Astrocyte of the cerebellum (primary cell): ENCODE measurements around the gene SSBP3.

Experiments
- DNase-seq: peaks from one replicate; pipeline ENCODE4 v3.0.0-alpha.2; 2011; ENCODE audit warnings: low read depth
- H3K4me3 ChIP-seq: 2 replicates; pipeline ENCODE4 v1.5.1; 2011; ENCODE audit warnings: mild to moderate bottlenecking, low read depth, low read length, moderate library complexity
- in situ Hi-C: cut with HindIII; loops from 2 replicates; pipeline ENCODE4 v1.10.0; 2017; ENCODE audit warnings: low sequenced_read_pairs
- TF ChIP-seq, protein P1 (sequence below): IDR thresholded peaks from 2 replicates; pipeline ENCODE4 v1.5.1; 2012; ENCODE audit warnings: low read length, low read depth, moderate library complexity, mild to moderate bottlenecking; ENCODE audit errors: missing control alignments

SSBP3 gene

DNA sequence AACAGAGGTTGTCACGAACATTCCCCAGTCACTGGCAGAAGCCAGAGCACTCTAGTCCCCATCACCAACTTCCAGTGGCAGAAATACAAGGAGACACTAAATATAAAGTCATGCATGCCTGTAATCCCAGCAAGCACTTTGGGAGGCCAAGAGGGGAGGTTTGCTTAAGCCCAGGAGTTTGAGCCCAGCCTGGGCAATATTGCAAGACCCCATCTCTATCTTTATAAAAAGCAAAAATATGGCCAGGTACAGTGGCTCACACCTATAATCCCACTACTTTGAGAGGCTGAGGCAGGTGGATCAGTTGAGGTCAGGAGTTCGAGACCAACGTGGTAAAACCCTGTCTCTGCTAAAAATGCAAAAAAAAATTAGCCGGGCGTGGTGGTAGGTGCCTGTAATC is 212.7 kb downstream of the SSBP3 start:
- H3K4me3 ChIP-seq = no peak overlapping the region
- in situ Hi-C loops = no loop called here
- TF ChIP-seq, protein P1, sequence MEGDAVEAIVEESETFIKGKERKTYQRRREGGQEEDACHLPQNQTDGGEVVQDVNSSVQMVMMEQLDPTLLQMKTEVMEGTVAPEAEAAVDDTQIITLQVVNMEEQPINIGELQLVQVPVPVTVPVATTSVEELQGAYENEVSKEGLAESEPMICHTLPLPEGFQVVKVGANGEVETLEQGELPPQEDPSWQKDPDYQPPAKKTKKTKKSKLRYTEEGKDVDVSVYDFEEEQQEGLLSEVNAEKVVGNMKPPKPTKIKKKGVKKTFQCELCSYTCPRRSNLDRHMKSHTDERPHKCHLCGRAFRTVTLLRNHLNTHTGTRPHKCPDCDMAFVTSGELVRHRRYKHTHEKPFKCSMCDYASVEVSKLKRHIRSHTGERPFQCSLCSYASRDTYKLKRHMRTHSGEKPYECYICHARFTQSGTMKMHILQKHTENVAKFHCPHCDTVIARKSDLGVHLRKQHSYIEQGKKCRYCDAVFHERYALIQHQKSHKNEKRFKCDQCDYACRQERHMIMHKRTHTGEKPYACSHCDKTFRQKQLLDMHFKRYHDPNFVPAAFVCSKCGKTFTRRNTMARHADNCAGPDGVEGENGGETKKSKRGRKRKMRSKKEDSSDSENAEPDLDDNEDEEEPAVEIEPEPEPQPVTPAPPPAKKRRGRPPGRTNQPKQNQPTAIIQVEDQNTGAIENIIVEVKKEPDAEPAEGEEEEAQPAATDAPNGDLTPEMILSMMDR = no peak
- DNase-seq = no peak

DNA sequence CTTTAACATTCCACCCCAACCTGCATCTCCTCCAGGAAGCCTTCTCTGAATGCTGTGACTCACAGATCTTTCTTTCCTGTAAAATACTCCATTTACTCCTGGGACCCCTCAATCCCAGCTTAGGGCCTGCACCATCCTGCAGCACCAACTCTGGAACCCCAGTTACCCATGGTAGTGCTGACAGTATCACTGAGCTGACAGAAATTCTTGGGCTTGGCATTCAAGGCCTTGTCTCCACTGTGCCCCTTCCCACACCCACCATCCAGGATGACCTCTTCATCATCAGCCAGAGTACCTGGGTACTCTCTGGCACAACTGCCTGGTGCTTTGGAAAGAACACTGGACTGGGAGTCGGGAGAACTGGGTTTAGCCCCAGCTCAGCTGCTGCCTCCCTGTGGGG is 214.7 kb downstream of the SSBP3 start:
- no peak for DNase-seq
- TF ChIP-seq, protein P1 = no peak
- in situ Hi-C loops = no loop called here
- no peak overlapping the region for H3K4me3 ChIP-seq

DNA sequence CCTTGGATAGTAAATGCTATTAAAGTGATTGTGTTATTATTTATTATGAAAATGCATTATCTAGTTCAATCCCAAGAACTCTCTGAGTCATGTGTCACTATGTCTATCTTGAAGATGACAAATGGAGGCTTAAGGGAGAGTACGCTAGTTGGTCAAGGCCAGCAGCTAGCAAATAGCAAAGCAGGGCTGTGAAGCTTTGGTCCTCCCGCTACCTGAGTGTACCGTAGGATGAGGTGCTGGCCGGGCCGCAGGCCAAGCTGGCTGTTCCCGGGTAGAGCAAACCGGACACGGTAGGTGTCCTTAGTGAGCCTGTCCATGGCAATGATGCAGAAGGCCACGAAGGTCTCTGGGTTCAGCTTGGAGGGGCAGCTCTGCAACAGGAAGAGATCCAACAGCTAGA is 215.7 kb downstream of the SSBP3 start:
- in situ Hi-C loops = no loop called here
- TF ChIP-seq, protein P1 = no peak

DNA sequence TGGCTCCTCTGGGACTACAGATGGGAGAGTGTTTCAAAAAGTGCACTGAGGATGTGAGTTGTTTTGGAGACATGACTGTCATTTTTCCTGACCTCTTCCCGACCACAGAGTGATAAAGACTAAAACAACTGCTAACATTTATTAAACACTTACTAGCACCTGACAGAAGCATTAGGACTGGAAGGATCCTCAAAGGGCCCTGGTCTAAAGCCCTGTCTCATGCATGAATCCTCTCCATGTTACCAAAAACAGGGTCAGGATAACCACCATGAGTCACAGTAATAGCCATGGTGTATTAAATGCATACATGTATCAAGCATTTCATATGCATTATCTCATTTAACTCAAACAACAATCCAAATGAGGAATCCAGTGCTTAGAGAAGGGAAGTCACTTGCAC is 217.9 kb downstream of the SSBP3 start:
- no peak for DNase-seq
- in situ Hi-C loops = no loop called here
- no peak overlapping the region for H3K4me3 ChIP-seq
- TF ChIP-seq, protein P1 = no peak

More for the DNA sequence above, 215.7 kb downstream of the SSBP3 start:
- no peak overlapping the region for H3K4me3 ChIP-seq
- no peak for DNase-seq

DNA sequence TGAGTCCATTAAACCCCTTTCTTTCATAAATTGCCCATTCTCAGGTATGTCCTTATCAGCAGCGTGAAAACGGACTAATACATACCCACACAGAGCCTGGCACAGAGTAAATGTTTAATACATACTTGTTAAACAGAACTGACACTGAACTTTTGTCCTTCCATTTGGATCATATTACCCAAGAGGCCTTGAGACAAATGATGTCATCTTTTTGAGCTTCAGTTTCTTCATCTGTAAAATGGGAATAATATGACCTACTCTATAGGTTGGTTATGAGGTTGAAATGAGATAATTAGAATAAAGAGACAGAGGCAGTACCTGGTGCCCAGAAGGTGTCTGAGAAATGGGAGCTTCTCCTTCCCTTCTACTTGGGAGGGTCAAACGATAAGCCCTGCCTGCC is 220.1 kb downstream of the SSBP3 start:
- in situ Hi-C loops = no loop called here
- TF ChIP-seq, protein P1 = no peak
- H3K4me3 ChIP-seq = no peak overlapping the region
- DNase-seq = no peak

DNA sequence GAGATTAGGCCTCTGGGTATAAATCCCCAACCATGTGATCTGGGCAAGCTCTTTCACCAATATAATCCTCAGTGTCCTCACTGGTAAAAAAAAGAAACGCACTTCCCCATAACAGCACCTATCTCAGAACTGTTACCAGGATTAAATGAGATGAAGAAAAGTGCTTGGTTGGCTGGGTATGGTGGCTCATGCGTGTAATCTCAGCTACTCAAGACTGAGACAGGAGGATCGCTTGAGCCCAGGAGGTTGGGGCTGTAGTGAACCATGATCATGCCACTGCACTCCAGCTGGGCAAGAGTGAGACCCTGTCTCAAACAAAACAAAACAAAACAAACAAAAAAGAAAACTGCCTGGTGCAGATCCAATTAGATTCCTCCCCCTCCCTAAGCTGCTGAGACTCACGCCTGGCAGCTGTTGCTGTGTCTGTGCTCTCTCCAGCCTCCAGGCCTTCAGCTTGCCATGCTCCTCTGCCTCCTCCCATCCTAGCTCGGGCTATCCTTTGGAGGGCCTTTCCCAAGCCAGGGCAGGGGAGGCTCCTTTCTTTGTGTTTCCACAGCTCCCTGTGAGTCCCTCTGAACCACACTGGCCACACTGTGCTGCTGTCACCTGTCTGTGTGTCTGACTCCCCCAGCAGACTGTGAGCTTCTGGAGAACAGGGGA is 225.4 kb downstream of the SSBP3 start:
- in situ Hi-C loops = no loop called here
- H3K4me3 ChIP-seq = no peak overlapping the region
- TF ChIP-seq, protein P1 = no peak
- DNase-seq = no peak
